GM21786 (cell line): ENCODE data around the gene TCAF1.
A peak's percentile ranks its signal among the peaks of the same experiment; 100 is the strongest.
"Not testable (repeated sequence)": the region's sequence is repeated elsewhere in the genome, so short reads cannot be mapped to it uniquely, and the experiment has no call there.

ENCODE experiments used
- ATAC-seq: cut with Tn5 transposase; IDR thresholded peaks from one replicate; pipeline ENCODE4 v1.9.1; 2021; ENCODE audit not compliant: unreplicated experiment

The TCAF1 gene

DNA sequence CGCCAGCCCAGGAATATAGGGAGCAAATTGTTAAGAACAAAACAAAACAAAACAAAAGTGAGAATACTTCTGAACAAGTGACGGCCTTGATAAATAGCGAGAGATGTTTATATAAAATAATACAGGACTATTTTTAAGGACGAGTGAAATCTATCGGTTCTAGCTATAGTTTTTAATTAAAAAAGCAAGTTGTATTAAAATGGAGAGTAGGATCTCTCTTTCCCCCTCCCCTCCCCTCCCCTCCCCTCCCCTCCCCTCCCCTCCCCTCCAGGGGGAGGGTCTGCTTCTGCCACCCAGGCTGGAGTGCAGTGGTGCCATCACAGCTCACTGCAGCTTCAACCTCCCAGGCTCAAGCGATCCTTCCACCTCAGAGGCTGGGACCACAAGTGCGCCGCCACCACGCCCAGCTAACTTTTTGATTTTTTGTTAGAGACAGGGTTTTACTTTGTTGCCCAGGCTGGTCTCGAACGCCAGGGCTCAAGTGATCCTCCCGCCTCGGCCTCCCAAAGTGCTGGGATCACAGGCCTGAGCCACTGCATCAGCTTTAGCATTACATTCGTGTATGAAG lies 440 bp upstream of the TCAF1 start:
- no peak for ATAC-seq

DNA sequence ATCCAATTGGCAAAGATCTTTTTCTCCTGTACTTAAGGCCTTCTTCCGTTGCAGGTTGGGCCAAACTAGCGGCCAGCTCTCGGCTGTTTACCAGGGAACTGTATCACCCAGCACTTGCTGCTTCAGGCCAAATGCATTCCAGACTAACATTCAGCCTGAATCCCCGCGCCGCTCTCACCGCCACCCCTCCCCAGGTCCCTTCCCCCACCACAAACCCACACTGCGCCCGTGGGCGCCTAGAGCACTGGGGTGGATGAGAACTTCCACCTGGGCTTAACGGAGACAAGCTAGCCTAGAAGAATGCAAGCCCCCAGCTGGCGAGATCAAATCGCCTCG lies 676 bp downstream of the TCAF1 start:
- no peak for ATAC-seq

DNA sequence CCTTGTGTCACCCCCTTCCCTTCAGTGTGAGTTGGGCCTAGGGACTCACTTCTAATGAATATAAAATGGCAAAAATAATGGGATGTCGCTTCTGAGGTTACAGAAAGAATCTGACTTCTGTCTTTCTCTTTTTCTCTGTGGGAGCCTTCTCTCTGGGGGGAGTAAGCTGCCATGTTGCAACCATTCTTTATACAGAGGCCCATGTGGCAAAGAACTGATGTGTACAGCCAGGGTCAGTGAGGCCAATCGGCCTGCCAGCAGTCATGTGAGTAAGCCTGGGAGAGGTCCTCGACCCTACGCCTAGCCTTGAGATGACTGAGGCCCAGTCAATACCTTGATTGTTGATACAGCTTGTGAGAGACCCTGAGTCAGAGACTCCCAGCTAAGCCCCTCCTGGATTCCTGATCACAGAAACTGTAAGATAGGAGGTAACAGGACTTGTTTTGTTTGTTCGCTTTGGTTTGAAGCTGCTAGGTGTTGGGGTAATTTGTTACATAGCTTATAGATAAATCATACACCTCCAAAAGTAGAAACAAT lies 1.7 kb downstream of the TCAF1 start:
- no peak for ATAC-seq

DNA sequence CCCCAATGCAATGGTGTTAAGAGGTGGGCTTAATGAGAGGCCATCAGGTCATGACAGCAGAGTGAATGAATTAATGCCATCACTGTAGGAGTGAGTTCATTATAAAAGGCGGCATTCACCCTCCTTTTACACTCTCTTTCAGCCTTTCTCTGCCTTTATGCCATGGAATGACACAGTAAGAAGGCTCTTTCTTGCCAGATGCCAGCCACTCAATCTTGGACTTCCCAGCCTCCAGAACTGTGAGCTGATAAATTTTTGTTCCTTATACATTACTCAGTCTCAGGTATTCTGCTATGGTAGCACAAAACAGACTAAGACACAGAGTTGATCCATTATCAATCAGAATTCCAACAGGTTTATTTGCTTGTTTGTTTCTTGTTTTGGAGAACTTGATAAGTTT lies 3.2 kb downstream of the TCAF1 start:
- ATAC-seq, result no peak

DNA sequence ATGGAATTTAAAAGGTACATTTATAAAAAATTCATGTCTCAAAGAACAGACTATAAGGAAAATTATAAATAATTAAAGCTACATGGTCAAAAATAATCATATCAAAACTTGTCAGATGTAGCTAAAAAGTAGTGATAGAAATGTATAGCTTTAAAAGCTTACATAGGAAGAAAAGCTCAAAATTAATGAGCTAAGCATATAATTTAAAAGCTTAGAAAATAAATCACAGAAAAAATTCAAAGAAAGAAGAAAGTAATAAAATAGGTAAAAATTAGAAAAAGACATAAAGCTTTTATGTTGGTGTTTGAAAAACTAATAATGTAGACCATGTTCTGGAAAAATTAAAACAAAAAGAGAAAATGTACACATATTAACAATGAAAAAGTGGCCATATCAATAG lies 5.3 kb downstream of the TCAF1 start:
- no peak for ATAC-seq

DNA sequence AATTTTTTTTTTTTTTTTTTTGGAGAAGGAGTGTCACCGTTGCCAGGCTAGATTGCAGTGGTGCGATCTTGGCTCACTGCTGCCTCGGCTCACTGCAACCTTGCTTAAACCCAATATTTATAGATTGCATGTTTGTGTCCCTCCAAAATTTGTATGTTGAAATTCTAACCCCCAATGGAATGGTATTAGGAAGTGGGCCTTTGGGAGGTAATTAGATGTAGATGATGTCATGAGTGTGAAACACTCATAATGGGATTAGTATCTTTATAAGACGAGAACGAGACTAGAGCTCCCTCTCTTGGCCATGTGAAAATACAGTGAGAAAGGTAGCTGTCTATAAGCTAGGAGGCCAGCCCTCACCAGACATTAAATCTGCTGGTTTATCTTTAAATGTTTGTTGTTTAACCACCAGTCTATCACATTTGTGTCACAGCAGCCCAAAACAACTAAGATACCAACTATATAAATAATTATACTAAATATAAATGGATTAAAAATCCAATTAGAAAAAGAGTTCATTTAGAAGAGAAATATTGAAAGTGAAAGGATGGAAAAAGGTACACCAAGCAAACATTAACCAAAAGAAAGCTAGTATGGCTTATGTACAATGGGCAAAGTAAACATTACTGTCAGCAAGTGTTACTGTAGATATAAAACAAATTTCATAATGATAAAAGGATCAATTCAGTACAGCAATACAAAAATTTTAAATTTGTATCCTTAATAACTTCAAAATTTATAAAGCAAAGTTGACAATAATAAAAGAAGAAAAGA lies 9.3 kb downstream of the TCAF1 start:
- peak; percentile 99 for ATAC-seq

DNA sequence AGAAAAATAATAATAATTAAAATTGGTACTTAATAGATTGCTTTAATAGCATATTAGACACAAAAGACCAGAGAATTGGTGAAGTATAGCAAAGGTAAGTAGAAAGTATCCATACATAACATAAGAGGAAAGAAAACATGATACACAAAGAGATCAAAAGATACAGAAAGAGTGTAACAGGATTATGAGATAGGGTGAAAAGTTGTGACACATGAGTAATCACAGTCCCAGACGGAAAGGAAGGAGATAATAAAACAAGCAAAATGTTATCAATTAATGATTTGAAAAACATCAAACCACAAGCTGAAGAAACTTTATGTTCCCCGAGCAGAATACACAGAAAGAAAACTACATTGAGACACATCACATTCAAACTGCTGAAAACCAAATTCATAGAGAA lies 10.5 kb downstream of the TCAF1 start:
- ATAC-seq, result no peak

DNA sequence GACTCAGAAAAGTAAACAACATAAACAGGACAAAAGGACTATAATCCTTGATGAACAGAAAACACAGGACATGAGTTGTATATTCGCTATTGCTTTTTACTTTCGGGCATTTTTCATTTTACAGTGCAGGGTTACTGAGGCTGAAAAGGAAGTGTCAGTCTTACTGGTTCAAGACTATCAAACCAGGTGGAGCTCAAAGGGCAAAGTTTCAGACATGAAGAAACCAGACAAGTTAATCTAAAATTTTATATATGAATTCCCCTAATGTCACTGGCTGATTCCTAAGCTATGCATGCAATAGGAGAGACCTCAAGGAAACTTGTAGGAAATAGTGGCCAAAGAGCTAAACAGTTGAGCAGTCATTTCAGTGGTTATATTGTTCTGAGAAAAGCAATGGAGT lies 11.4 kb downstream of the TCAF1 start:
- ATAC-seq, result no peak

DNA sequence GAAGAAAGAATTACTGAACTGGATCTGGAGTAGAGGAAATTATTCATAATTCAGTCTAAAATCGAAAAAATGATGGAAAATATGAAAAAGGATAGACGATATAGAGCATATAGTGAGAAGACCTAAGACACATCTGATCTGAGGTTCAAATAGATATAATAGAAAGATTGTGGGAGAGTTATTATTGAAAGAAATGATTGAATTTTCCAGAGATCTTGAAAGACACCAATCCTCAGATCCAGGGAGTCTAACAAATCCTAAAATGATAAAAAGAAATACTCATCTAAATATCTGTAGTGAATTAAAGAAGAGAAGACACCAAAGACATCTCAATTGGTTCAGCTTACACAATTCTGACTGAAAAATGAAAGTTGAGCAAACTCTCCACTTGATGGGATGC lies 12.9 kb downstream of the TCAF1 start:
- ATAC-seq, result no peak

DNA sequence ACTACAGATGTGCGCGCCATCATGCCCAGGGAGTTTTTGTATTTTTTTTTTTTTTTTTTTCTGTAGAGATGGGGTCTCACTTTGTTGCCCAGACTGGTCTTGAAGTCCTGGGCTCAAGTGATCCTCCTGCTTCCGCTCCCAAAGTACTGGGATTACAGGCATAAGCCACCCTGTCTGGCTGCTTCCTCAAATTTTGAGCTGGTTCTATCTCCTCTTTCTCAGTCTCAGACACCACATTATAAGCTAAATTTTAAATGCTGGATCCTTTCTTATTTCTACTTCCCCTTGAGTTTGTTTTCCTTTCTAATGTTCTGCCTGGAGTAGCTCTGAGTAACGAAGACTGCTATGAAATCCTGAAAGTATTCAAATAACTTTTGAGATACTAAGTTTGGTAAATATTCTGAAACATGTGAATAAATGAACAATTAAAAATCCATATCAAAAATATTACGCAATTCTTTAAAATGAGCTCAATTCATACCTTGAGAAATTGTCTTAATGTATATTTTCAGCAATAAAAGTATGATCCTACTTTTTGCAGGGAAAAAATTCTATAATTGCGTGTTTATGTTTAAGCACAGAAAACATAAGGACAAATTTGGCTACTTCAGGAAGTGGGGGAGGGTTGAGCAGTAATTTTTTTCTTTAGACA lies 15.0 kb downstream of the TCAF1 start:
- ATAC-seq, result no peak

DNA sequence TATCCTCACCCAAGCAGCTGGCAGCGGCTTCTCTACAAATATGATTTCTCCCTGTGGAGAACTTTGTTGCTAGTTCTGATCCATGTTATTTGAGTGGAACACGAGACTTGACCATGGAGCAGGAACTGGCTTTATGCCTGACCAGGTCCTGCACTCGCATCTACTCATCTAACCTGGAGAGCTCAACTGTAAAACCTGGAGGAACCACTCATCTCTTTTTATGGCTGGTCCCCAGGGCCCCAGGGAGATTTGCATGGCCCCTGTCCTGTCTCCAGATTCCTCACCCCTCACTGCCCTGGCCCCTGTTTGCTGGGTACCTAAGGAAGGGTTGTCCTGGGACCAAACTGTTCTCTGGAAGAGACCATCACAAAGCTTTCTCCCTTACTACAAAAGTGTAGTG lies 16.0 kb downstream of the TCAF1 start:
- no peak for ATAC-seq

DNA sequence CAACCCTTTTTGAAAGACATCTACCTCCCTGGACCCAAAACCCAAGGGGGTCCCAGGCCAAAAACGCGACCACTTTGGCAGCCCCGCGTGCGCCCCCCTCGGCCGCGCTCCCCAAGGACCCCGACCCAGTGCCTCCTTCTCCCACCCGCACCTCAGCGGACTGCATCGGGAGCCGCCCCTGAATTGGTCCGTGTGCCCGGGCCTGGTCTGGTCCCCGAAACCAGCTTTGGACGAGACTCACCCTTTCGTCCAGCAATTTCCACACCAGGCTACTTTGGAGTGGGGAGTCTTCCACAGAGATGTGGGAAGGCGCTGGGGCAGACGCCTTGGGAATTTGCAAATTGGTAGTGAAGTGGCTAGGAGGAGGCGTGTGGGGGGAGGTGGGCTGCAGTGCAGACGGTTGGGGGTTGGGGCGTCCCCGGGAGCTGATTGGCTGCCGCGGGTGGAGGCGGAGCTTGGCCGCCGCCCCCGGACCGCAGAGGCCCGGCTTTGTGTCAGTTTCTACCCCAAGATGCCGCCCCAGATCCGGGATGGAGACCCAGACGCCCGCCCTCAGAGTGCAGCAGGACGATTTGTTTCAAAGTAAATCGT lies 16.9 kb downstream of the TCAF1 start:
- ATAC-seq, result peak; percentile 78

DNA sequence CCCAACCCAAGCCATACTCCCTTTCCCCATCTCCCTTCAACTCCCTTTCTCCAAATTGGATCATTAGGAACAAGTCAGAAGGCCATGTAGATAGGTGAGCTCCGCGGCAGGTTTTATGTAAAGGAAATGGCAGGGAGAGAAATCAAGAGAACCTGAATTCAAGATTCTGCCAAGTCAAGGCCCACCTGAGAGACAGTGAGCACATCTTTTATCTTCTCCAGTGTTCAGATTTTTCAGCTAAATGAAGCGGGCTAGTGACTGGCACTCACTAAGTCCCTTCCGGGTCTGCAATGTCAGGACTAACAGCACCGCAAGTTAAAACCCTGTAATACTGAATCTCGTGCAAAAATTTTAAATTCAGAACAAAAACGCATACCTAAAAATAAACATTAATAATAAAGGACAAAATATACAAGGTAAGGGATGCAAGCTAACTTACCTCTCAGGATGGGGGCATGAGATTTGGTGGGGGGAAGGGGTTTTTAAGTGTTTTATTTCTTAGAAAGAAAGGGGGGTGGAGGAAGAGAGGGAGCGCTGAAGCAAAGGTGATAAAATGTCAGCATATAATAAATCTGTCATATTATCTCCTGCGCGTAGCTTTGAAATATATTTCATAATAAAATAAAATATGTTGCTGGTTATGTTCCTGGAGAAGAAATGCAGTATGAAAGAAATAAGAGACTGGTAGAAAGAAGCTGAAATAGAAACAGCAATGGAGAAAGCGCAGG lies 17.6 kb downstream of the TCAF1 start:
- no peak for ATAC-seq

DNA sequence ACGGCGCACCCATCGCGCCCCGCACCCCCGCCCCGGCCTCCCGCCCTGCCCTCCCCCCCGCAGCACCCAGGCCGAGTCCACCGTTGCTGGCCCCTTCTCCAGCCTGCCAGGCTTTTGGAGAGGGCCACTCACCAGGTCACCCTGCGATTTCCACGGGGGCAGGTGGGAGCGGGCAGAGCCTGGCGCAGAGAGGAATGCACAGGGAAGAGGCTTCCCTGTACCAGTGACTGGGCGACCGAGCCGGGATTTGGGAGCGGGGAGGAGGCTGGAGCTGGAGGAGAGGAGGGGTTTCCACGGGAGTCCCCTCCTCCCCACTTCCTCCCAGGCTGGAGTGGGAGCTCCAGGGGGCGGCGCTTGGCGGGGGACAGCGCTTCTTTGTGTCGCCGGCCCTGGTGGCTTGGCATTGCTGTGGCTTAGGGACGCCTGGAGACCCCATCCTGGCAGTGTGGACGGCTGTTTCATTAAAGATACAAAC lies 19.3 kb downstream of the TCAF1 start:
- ATAC-seq, result no peak

DNA sequence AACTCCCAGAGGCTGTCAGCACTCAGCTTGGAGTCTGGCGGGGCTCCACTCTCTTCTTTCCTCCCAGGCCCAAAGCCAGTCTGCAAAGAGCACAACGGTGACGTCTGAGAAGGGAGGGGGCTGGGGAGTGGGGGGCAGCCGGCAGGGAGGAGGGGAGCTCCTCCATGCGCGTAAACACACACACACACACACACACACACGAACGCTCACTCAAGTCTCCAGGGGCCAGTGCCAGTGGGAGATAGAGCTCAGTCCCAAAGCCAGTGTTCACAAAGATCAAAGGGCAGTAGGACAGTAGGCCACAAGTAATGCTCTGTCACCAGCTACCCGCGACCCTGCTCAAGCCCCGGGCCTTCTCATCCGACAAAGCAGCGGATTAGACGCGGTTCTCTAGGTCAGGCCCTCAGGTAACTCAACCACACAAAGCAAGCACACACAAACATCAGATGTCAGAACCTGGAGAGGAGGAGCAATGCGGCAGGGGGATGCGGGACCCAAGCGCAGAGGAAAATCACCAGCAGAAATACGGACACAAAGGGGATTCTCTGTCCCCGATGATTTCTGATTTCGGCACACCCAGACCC lies 19.9 kb downstream of the TCAF1 start:
- ATAC-seq, result no peak

DNA sequence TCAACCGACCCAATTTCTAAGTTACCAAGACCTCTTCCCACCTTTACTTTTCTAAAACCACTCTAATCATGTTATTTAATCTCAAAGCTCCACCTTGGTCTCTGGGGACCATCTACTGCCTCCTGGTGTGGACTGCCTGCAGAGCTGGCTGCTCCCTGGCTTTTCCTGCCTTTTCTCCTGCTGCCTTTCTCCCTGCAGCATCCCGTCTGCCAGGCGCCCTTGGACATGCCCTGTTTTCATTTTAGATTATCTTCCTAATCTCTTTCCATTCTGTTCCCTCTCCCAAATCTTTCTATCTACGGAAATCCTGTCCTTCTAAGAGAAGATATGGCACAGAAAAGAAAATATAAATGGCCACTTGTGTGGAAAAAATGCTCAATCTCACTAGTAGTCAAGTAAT lies 23.1 kb downstream of the TCAF1 start:
- ATAC-seq, result no peak

DNA sequence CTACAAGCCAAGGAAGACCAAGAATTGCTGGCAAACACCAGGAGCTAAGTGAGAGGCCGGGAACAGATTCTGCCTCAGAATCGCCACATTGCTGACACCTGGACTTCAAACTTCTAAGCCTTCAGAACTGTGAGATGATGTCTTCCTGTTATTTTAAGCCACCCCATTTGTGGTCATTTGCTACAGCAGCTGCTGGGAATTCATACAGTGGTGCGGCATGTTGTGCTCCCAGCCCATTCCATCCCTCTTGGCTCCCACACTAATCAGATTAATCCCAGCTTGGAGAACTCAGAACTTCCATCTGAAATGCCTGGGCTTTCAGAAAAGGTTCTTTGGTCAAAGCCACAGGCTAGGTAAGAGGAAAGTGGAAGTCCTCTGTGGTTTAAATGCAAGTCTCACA lies 24.9 kb downstream of the TCAF1 start:
- no peak for ATAC-seq

DNA sequence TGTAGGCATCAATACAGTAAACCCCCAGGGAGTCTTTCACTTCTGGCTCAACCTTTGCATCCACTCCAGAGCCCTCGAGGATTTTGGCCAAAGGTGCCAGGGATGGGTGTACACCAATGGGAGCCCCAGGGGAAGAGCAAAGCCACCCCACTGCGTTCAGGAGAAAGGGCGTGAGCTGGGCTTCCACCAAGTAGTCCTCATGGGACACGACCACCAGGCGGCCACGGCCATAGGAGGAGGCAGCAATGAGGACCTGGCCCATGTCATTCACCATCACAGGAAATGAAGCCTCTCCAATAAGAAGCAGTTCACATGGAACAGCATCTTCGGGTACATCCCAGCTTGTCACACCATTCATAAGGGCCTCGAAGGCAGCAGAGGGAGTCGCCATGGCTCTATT lies 25.8 kb downstream of the TCAF1 start:
- ATAC-seq, result no peak

DNA sequence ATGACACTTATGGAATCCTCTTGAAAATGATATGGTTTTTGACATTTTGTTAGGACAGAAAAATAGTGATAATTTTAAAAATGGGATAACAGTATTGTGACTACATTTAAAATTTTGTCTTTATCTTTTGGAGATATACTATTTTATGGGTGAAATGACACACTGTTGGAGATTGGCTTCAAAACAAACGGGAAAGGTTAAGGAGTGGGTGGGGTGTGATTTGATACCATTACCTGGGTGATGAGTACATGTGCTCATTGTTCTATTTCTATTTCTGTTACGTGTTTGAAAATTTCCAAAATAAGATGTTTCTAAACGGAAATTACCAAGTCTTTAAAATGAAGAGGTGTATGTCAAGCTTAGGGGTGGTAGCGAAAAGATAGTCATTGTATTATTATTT lies 28.7 kb downstream of the TCAF1 start:
- not testable (repeated sequence) for ATAC-seq

DNA sequence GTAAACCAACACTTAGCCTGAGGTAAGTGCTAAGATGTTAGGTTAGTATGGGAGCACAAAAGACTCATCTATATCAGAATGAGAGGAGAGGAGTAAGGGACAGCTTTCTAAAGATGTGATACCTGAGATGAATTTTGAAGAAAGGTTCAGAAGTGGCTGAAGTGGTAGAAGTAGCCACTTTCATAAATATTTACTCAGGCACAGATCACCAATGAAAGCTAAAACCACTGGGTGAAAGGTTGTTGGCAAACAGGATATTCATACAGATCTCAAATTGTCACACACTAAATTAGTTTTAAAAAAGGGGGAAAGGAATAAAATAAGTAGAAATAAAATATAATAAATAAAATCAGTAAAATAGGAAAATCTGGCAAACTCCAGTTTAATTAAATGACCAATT lies 30.4 kb downstream of the TCAF1 start:
- not testable (repeated sequence) for ATAC-seq

DNA sequence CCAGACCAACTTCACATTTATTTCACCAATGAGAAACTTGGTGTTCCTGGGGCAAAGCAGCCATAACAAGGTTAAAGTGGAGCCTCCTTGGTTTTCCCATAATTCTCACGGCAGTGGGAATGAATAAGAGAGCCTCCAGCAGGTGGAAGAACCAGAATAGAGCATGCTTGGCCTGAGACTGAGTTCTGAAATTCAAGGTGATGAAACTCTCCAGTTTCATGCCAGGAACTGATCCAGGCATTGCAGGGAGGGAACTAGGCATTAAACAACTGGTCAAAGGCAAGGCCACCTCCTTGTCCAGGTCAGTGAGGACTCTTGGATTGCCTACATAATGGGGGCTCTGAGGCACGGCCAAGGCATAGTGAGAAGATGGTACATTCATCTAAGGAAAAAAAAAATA lies 44.0 kb downstream of the TCAF1 start:
- not testable (repeated sequence) for ATAC-seq
